HG03103 (cell line): ENCODE measurements around the gene LDHD.

Experiments used
- ATAC-seq: cut with Tn5 transposase; IDR thresholded peaks from one replicate; pipeline ENCODE4 v1.9.1; 2021; ENCODE audit warnings: low read depth; ENCODE audit not compliant: unreplicated experiment

LDHD gene

DNA sequence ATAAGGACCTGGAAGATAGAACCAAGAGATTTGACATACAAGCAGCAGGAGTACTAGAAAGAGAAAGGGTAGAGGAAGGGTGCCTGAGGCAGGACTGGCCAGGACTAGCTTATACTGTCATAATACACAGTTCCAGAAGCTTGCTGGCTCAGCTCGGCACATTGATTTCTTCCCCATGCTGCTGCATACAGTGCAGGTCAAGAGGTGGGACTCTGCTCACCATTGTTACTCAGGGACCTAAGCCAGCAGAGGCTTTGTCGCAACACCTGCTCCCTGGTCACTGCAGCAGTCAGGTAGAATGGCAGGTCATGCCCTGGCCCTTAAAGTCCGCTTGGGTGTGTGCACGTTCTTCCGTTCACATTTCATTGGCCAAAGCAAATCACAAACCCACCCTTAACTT is 32.8 kb downstream of the LDHD start:
- no peak for ATAC-seq

DNA sequence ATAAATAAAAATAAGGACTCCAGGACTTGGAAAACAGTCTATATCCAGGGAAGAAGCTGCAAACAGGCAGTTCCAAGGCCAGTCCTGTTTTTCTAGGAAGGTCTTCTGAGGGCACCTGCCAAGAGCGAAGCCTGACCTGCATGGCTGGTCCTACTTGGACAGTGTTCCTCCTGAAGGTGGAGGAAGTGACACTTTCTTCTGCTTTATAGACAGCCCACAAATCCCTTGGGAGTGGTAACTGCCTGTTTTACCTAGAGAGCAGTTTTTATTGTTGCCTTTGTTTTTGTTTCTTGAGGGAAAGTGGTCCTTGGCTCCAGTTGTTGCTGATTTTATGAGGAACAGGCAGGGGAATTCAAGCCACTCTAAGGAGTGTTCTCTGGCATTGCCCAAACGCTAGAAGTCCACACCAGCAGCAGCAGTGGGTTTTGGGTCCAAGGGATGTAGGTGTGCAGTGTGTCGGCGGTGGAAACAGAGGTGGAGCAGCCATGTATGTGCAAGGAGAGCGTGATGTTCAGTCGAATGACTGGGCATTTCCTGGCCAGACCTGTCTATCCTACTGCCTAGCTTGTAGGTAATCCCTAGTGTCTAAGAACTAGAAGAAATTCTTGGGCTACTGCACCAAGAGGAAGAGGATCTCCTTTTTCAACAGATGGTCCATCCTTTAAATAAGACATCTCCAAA is 35.3 kb downstream of the LDHD start:
- ATAC-seq = no peak

DNA sequence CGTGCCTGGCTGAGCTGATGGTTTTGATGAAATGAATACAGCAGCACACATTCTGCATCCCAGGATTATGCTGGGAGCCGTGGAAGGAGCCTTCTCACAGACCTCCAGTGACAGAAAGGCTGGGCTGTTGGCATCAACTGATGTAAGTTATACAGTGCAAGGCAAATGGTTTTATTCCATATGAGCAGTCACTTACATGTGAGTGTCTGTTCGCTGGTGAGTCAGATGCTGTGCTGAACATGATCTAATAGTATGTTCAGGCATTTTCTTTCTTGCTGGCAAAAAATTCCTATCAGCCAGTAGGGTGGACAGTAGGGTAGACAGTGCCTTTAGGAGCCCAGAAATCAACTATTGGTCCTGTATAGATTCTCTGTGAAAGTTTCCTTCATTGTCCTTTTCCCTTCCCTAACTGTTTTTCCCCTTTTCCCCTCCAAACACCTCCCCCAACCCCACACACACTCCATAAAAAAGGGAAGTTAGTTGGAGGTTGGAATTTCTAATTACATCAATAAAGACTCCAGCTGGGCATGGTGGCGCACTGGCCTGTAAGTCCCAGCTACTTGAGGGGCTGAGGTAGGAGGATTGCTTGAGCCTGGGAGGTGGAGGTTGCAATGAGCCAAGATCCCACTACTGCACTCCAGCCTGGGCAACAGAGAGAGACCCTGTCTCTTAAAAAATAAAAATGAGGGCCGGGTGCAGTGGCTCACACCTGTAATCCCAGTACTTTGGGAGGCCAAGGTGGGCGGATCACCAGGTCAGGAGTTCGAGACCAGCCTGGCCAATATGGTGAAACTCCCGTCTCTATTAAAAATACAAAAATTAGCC is 36.2 kb downstream of the LDHD start:
- no peak for ATAC-seq

DNA sequence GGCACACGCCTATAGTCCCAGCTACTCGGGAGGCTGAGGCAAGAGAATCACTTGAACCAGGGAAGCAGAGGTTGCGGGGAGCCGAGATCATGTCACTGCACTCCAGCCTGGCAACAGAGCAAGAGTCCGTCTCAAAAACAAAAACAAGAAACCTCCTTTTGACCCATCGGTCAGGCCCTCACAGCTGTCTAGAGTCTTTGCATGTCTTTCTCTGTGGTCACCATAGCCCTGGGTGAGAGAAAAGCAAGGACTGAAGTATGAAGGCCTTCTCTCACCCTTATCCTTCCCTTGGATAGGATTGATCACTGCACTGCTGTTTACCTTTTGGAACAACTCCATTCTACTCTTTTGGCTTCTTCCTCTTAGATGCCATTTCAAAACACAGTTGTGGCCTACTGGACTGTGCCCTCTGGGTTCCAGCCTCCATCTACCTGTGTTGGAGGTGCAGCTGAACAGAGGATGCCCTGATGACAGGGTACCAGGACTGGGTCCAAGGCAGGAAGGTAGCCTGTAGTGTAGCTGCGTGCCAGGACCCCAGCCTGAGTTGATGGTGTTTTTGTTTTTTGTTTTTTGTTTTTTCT is 37.1 kb downstream of the LDHD start:
- no peak for ATAC-seq

DNA sequence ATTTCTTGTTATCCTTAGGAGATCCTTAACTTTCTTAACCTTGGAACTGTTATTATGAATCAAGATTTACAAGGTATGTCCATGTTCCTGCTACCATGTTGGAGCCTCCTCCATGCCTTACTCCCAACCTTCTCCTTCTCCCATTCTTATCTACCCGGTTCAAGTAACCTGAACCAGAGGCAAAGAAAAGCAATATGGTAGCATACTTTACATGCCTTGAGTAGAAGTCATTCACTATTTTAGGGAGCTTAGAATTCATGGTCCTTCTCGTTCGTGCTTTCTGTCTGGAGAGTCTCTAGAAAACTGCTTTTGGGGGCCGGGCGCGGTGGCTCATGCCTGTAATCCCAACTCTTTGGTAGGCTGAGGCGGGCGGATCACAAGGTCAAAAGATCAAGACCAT is 37.7 kb downstream of the LDHD start:
- no peak for ATAC-seq

DNA sequence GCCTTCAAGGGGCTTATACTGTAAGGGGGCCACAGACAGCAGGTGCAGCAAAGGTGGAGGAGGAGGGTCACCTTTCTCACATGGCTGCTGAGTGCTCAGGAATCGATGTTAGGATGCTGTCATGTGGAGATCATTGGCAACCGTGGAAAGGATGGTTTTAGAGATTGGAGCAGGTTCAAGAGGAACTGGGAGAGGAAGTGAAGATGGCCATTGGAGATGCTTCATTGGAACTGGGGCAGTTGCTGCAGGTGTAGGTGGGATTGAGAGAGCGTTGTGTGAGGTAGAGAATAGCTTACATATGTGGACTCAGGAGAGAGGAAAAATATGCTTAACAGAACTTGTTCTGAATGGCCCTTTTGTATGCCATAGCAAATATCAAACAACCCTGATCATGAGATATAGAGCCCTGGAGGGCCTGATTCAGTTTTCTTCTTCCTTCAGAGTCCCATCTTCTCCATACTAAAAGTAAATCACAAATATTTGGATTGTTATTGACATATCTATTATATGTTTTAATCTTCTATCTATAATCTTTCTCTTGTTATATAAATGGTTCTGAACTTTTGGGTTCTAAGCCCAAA is 40.8 kb downstream of the LDHD start:
- peak; percentile 3 for ATAC-seq

DNA sequence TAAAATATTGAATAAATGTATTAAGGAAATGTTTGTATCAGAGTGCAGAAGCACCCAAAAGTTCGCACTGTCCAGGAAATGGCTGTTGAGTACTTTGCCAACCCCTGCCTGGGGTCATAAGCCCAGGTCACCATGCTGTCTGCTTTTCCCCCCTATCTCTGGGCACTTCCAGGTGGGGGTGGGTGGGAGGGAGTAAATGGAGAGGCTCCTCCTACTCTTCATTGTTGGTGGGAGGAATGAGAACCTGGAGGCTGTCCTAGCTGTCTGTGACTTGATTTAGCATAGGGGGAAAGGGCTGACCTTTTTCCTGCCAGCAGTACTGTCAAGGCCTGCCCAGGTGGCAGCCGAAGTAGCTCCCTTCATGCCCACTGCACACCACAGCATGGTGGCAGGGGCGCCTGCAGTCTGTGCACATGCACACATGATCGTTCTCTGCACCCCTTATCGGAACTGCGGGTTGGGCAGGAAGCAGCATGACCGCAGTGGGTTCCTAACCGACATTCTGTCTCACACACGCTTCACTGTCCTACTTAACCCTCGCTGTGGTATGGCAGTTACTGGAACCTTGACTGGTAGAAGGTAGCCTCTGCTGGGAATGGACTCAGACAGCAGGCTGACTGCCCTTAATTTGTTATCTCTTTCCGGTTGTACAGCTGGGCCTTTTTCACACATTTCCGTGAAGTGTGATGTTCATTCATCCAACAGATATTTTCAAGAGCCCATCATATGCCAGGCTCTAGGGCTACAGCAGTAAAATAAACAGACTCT is 41.5 kb downstream of the LDHD start:
- peak; percentile 93 for ATAC-seq

DNA sequence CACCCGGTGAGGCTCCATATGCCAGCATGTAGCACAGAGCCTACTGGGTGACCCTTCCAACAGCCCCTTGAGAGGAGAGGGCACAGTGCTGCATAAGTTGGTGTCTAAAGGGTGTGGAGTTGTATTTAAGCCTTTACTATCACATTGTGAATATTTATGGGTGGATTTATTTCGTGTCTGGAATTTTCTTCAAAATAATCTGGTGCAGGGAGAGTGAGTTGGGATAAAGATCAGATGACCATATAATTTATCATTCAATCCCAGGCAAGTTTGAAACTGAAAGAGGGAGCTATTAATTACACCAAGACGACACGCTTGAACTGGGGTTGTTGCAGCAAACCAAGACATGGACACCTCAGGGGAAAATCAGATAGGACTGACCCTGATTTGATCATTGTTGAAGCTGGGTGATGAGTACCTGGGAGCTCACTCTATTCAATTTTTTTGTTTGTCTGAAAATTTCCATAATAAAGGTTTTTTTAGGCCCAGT is 42.2 kb downstream of the LDHD start:
- no peak for ATAC-seq

DNA sequence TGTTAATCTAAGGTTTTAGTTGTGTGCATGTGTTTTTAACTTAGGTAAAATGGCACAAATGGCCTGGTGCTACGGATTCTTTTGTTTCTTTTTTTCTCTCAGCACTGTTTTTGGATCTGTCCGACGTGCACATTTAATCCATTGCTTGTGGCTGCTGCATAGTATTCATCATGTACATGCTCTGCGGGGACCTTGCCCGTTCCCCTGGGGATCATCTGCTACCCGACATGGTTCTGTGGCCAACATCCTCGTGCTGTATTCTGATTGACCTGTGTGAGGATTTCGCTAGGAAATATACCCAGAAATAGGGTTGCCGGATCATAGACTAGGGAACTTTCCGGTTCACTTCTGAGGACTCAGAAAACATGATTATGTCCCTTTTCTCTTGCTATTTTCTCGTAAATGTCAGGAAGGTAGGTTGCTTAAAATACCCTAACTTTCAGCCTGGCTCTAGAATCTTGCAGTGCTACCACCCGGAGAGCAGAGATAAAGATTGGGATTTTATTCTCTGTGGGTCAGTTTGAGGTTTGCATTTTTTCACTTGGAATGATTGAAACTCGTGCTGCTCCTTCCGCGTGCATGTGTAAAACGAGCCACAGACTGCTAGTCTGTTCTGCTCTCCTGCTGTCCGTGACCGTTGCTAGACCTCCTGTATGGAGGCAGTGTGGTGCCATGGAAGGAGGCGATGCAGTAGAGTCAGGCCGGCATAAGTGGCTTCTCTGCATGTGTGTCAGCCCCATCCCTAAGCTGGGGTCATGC is 42.9 kb downstream of the LDHD start:
- ATAC-seq = no peak

DNA sequence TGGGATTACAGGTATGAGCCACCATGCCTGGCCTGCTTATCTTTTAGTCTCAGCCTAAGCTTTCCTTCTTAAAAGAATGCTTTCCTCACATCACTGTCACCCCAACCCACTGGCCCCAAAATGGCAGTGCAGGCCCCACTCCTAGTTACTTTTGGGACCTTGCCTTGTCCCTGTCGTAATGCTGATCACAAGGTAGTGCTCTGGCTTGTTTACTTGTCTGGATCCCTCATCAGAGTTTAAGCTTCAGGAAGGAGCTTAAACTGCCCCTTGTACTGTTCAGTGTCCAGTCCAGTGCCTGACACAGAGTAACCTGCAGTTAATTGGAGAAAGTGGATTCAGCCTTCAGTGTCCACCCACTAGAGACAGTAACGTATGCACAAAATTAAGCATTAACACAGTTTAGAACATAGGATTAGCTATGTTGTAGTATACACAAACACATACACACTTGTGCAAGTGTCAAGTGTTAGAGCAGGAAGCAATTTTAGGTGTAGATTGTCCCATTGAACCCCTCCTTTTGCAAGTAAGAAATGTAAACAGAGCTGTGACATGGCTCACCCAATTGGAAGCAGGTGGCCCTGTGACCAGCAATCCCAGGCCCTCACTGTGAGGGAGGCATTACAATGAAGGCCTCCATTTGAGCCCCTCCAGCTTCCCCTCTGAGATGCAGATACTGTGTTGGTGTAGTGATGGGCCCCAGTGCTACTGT is 44.2 kb downstream of the LDHD start:
- no peak for ATAC-seq

DNA sequence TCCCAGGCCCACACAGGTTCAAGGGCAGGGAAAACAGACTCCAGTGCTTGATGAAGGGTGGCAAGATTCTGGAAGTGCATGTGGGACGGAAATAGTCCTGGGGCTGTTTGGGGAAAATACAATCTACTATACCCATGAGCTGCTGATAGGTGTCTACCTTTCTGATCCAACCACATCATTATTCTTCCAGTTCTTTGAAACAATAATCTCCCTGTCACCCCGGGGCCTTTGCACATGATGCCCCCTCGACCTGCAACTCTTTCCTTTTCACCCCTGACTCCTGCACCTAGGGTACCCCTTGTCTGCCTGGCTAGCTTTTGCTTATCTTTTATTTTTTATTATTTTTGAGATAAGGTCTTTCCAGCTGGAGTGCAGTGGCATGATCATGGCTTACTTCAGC is 45.0 kb downstream of the LDHD start:
- ATAC-seq = no peak

DNA sequence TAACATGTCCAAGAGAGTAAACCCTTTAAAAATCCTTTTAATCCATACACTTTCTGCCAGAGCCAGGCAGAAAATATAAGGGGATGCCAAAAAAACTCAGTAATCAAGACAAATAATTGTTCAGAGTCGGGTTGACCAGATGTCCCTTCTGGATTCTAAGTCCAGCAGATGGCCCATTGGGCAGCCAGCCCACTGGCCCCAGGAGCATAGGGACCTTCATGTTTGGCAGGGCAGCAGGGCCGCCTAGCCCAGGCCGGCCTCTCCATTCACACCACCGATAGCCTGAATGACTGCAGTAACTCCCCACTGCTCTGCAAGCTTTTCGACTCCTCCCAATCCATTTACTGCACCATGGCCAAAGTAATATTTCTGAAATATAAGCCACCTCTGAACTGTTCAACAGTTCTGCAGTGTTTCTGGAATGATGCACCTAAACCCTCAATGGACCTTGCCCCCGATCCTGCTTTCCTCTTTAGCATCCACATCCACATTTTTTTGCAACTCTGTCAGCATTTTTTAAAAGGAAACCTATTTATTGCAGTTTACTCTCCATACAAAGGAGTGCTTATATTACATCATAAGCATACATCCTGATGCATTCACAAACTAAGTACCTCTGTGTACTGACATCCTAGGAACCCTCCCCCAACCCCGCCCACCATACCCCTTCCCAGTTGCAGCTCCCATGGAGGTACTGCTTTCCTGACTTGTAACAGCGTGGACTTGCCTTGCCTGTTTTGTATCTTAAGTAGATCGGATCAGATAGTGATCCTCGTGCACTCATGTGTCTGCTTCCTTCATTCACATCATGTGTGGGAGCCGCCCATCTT is 46.4 kb downstream of the LDHD start:
- ATAC-seq = no peak

DNA sequence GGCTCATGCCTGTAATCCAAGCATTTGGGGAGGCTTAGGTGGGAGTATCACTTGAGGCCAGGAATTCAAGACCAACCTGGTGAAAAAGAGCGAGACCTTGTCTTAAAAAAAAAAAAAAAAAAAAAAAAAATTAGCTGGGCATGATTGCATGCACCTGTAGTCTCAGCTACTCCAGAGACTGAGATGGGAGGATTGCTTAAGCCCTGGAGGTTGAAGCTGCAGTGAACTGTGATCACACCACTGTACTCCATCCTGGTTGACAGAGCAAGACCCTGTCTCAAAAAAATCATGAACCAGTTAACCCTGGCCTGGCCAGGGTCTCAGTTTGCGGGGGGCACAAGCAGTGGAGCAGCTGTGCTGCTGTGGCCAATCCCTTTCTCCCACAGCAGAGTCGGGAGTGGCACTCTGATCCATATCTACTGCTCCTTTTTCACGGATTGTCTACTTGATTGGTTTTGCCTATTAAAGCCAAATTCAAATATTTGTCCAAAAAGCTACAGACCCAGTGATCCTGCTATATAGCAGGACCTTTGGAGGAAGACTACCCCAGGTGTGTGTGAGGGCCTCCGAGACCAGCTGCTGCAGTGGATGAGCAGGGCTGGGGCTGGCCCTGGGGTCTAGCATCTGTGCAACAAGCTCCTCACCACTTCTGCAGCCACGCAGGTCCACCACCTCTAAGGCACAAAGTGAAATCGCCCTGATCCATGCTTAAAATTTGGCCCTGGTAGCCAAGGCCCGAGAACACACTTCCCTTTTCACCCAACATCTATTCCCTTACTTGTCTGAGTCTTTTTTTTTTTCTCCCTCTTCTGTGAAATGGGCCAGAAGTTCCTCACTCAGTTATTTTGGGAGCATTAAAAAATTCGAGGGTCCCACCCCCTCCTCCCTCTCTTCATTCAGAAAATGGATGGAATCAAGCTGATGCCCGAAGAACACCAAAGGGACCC is 48.2 kb downstream of the LDHD start:
- no peak for ATAC-seq

DNA sequence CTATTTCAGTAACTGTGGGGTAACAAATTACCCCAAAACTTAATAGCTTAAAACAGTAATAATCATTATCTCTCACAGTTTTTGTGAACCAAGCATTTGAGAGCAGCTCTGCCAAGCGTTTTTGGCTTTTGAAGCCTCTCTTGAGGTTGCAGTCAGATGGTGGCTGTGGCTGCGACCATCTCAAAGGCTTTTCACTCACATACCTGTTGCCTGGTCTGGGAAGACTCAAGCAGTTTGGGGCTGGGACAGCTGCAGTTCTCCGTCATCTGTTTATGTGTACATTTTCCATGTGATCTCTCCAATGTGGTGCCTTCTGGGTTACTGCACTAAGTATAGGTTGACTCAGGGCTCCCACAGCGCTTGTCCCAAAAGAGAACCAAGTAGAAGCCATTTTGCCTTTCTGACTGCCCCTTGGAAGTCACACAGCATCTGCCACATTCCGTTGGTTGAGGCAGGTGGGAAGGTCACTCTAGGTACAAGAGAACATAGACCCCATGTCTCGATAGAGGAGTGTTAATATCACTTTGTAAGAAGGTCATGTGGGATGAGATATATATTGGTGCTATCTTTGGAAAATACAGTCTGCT is 49.6 kb downstream of the LDHD start:
- ATAC-seq = no peak

DNA sequence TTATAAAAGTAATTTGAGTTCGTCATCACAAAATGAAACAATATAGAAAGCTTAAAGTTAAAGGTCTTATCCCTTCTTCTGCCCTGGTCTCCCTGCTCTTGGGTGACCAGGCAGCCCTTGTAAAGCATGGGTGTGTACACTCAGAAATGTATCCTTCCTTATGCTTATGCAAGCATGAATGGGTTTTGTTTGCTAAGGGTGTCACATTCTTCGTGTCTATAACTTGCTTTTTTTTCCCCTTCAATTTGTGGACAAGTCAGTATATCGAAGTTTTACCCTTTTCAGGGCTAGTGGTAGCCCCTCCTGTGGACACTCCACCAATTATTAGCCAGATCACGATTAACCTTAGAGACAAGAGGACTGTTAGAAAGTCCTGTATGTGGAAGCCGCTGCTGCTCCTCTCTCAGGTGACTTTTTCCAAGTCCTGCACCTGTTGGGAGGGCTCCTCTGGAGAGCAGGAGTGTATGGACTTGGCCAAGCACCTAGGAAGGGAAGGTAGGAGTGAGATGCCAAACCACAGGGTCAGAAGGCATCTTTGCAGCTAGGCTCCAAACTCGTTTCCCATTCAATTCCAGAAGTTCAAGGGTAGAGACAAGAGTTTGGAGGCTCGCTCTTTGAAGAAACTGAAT is 50.9 kb downstream of the LDHD start:
- ATAC-seq = no peak

DNA sequence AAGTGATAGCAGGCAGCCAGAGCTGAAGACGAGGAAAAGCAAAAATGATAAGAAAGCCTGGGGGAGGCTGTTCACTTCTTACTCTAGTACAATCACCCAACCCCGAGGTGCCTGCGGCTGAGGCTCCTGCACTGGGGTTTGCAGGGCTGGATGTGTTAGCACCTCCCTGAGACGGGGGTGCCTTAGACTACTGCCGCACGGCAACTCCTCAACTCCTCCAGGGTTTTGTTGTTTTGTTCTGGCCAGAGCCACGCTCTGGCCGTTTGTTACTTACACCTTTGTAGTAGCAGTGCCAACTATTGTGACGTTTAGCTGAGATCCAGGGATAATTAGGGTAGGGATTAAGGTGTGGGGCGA is 51.5 kb downstream of the LDHD start:
- ATAC-seq = no peak
